SK-N-SH (cell line): ENCODE measurements around the gene COPS9. TPM values are rescaled to one million over a fixed set of nuclear protein-coding genes. Genes with fewer than 3 reads are reported as not detected.

Experiments used
- CTCF ChIA-PET: fragments of 300-600, 350-600 bp; formaldehyde crosslinking; extraction: SDS; loops from one replicate; lab custom pipeline; 2021; lab: Yijun Ruan, JAX
- POLR2A ChIA-PET: fragments of 350-600 bp; sonication (Branson Sonifier 250); formaldehyde crosslinking; extraction: SDS; loops from one replicate; lab custom pipeline; 2020; ENCODE audit warnings: antibody characterized with exemption, inconsistent platforms; lab: Yijun Ruan, JAX
- DNase-seq: peaks from one replicate; pipeline ENCODE4 v3.0.0; 2012
- H2AFZ ChIP-seq: fragments of 200-600 bp; sonication (generic); 2 replicates; pipeline ENCODE4 v1.8.1; 2016; ENCODE audit warnings: antibody characterized with exemption, mild to moderate bottlenecking, low read depth
- H3F3A ChIP-seq: fragments of 200-600 bp; sonication (generic); replicated peaks from 2 replicates; pipeline ENCODE3; 2016; ENCODE audit warnings: antibody characterized with exemption, mild to moderate bottlenecking; ENCODE audit not compliant: insufficient read depth
- H3K27ac ChIP-seq, 2 experiments: fragments of 200-500 bp in 1 of 2; fragments of 200-600 bp in 1 of 2; sonication (Bioruptor generic) in 1 of 2; sonication (generic), shearing (Covaris generic) in 1 of 2; 2 replicates each; pipeline versions ENCODE4 v1.5.1 to v1.6.1; 2014 to 2016; ENCODE audit warnings: low read depth in 2 of 2, inconsistent platforms in 1 of 2, low read length in 1 of 2, mild to moderate bottlenecking in 1 of 2, mixed read lengths in 1 of 2
- H3K27me3 ChIP-seq: fragments of 200-600 bp; sonication (generic), shearing (Covaris generic); 2 replicates; pipeline ENCODE4 v1.6.1; 2016; ENCODE audit warnings: mixed run types; ENCODE audit not compliant: insufficient read depth
- H3K36me3 ChIP-seq, 2 experiments: fragments of 200-500 bp in 1 of 2; fragments of 200-600 bp in 1 of 2; sonication (Bioruptor generic) in 1 of 2; sonication (generic) in 1 of 2; replicated peaks in 1 of 2; 2 replicates each; pipeline versions ENCODE3 to v1.5.1; 2014 to 2016; ENCODE audit warnings: low read length in 1 of 2, mild to moderate bottlenecking in 1 of 2; ENCODE audit not compliant: insufficient read depth in 2 of 2, control insufficient read depth in 1 of 2
- H3K4me1 ChIP-seq, 2 experiments: fragments of 200-500 bp in 1 of 2; fragments of 200-600 bp in 1 of 2; sonication (Bioruptor generic) in 1 of 2; sonication (generic), shearing (Covaris generic) in 1 of 2; 2 replicates each; pipeline versions ENCODE4 v1.5.1 to v1.6.1; 2014 to 2016; ENCODE audit warnings: low read depth in 1 of 2, low read length in 1 of 2, mixed run types in 1 of 2; ENCODE audit not compliant: insufficient read depth in 2 of 2, control insufficient read depth in 1 of 2
- H3K4me2 ChIP-seq: fragments of 200-600 bp; sonication (generic), shearing (Covaris generic); 2 replicates; pipeline ENCODE4 v1.6.1; 2017; ENCODE audit warnings: mixed run types
- H3K4me3 ChIP-seq, 2 experiments: fragments of 200-500 bp in 1 of 2; fragments of 200-600 bp in 1 of 2; sonication (Bioruptor generic) in 1 of 2; sonication (generic), shearing (Covaris generic) in 1 of 2; 2 replicates each; pipeline versions ENCODE4 v1.5.1 to v1.8.1; 2014 to 2016; ENCODE audit warnings: low read depth in 2 of 2, inconsistent platforms in 1 of 2, low read length in 1 of 2, mild to moderate bottlenecking in 1 of 2, mixed read lengths in 1 of 2, moderate library complexity in 1 of 2
- H3K79me2 ChIP-seq: fragments of 200-600 bp; sonication (generic); 2 replicates; pipeline ENCODE4 v1.8.1; 2017; ENCODE audit warnings: mild to moderate bottlenecking; ENCODE audit not compliant: insufficient read depth
- H3K9ac ChIP-seq: fragments of 200-600 bp; sonication (generic); 2 replicates; pipeline ENCODE4 v1.6.1; 2017; ENCODE audit warnings: mixed run types
- H3K9me2 ChIP-seq: fragments of 200-600 bp; sonication (generic); 2 replicates; pipeline ENCODE4 v1.6.1; 2017; ENCODE audit warnings: mixed run types
- H3K9me3 ChIP-seq: fragments of 200-600 bp; sonication (generic); 2 replicates; pipeline ENCODE4 v1.6.1; 2017; ENCODE audit warnings: mixed run types, mild to moderate bottlenecking, moderate library complexity
- H4K20me1 ChIP-seq: fragments of 200-600 bp; sonication (generic); 2 replicates; pipeline ENCODE4 v1.6.1; 2017; ENCODE audit warnings: mild to moderate bottlenecking, mixed run types; ENCODE audit not compliant: insufficient read depth
- ELF1 ChIP-seq: IDR thresholded peaks from 2 replicates; pipeline ENCODE4 v1.4.0; 2012
- EP300 ChIP-seq, 2 experiments: IDR thresholded peaks; 2 replicates each; pipeline versions ENCODE4 v1.4.0 to v1.6.1; 2012; ENCODE audit warnings: borderline replicate concordance in 1 of 2, low read depth in 1 of 2, low read length in 1 of 2
- EZH2phosphoT487 ChIP-seq: fragments of 200-600 bp; sonication (generic); IDR thresholded peaks from 2 replicates; pipeline ENCODE4 v1.6.1; 2017; ENCODE audit warnings: low read depth, mixed run types, mild to moderate bottlenecking, antibody characterized with exemption, moderate library complexity, borderline replicate concordance
- FOSL2 ChIP-seq: IDR thresholded peaks from 2 replicates; pipeline ENCODE4 v1.4.0; 2012; ENCODE audit warnings: low read depth, mild to moderate bottlenecking, moderate library complexity, borderline replicate concordance
- FOXJ3 ChIP-seq: sonication (generic); formaldehyde crosslinking; IDR thresholded peaks from 2 replicates; pipeline ENCODE4 v1.5.1; 2020; ENCODE audit warnings: mild to moderate bottlenecking, missing genetic modification reagents
- IRF3 ChIP-seq: fragments of 150-350 bp; IDR thresholded peaks from 2 replicates; pipeline ENCODE4 v1.6.1; 2016; ENCODE audit warnings: mild to moderate bottlenecking, low read depth, low read length
- JUND ChIP-seq: IDR thresholded peaks from 2 replicates; pipeline ENCODE4 v1.4.0; 2012
- MAX ChIP-seq: IDR thresholded peaks from 2 replicates; pipeline ENCODE4 v1.4.0; 2012; ENCODE audit warnings: low read depth
- NFIC ChIP-seq: IDR thresholded peaks from 2 replicates; pipeline ENCODE4 v1.4.0; 2012; ENCODE audit warnings: borderline replicate concordance
- NRF1 ChIP-seq: IDR thresholded peaks from 2 replicates; pipeline ENCODE4 v1.6.1; 2012; ENCODE audit warnings: low read depth, mild to moderate bottlenecking, low read length
- POLR2AphosphoS5 ChIP-seq: IDR thresholded peaks from 2 replicates; pipeline ENCODE4 v1.6.1; 2012; ENCODE audit warnings: low read depth, low read length
- RCOR1 ChIP-seq: fragments of 150-350 bp; IDR thresholded peaks from 2 replicates; pipeline ENCODE4 v1.6.1; 2017; ENCODE audit warnings: antibody characterized with exemption, low read length
- RXRA ChIP-seq: IDR thresholded peaks from 2 replicates; pipeline ENCODE4 v1.4.0; 2012; ENCODE audit warnings: low read depth, mild to moderate bottlenecking, borderline replicate concordance
- TAF1 ChIP-seq: IDR thresholded peaks from 2 replicates; pipeline ENCODE4 v1.6.1; 2012; ENCODE audit warnings: low read depth, mild to moderate bottlenecking, low read length, moderate library complexity, borderline replicate concordance
- TCF12 ChIP-seq: IDR thresholded peaks from 2 replicates; pipeline ENCODE4 v1.4.0; 2012
- TEAD4 ChIP-seq: IDR thresholded peaks from 2 replicates; pipeline ENCODE4 v1.4.0; 2012; ENCODE audit warnings: mild to moderate bottlenecking, borderline replicate concordance; ENCODE audit not compliant: insufficient read depth
- USF2 ChIP-seq: fragments of 150-350 bp; IDR thresholded peaks from 2 replicates; pipeline ENCODE4 v1.6.1; 2017; ENCODE audit warnings: antibody characterized with exemption, low read length, low read depth, borderline replicate concordance
- YY1 ChIP-seq: IDR thresholded peaks from 2 replicates; pipeline ENCODE4 v1.4.0; 2012; ENCODE audit warnings: low read depth, mild to moderate bottlenecking
- WGBS: methylation state at CpG from one replicate; pipeline ENCODE4 v1.1.6; 2017; ENCODE audit warnings: low lambda C conversion rate; 5-methylcytosine and 5-hydroxymethylcytosine counted together
- polyA plus RNA-seq, 3 experiments: library from polyadenylated mRNA; depleted of rRNA; stranded (reverse); fragments of >200 nt; gene quantifications; 2 replicates each; pipeline ENCODE4 v1.2.3, GENCODE V29; 2012

Gene COPS9
- polyA plus RNA-seq, 1 of the 3 experiments (the other 2 are of a cell fraction): 717 TPM

- no peak for TF ChIP-seq FOXJ3 (CRISPR knock-in tag)
- TF ChIP-seq NRF1: no peak
- no peak for TF ChIP-seq FOSL2
- no peak for TF ChIP-seq IRF3
- no peak for TF ChIP-seq NFIC
- no peak for TF ChIP-seq ELF1
- Histone ChIP-seq H3K4me3 (no peak overlapping the region), H3K27me3 (no peaks in the 10 kb centered on the region; the same call in 1 of the 2 replicates), H3K4me2 (no peak overlapping the region), H3K36me3 (no peaks in the 10 kb centered on the region), H3F3A (no peaks in the 10 kb centered on the region), H3K9ac (no peak overlapping the region), H4K20me1 (no peaks in the 10 kb centered on the region), H3K9me2 (no peaks in the 10 kb centered on the region), H3K79me2 (peaks cover 6% of the 10 kb centered on the region; the same call in 1 of the 2 replicates), H2AFZ (no peak overlapping the region), H3K4me1 (peaks cover 0 to 4% of the 10 kb centered on the region in 2 experiments; a peak in 1 of 4 replicates), H3K9me3 (no peaks in the 10 kb centered on the region), H3K27ac (no peak overlapping the region)
- no peak for DNase-seq
- POLR2A ChIA-PET: no interaction called here
- CTCF ChIA-PET: interaction anchor here (0.6 to 9.5 kb wide), 4 partner anchors 9 to 119 kb away, joined by 3 to 291 read pairs (median 10); no protein-coding TSS in a partner anchor
- WGBS: 38% methylated on average over 2 of the region's 11 CpGs
Observed at GRCh38 chr2:240140920-240141319, 4.8 kb upstream of the COPS9 start.

- Histone ChIP-seq H3K79me2 (peaks cover 11% of the 10 kb centered on the region), H3K36me3 (no peaks in the 10 kb centered on the region), H3K9me2 (no peaks in the 10 kb centered on the region), H3K4me3 (no peak within 1 kb of the TSS), H3K27ac (no peak within 1 kb of the TSS), H3K9ac (no peak within 1 kb of the TSS), H3F3A (no peaks in the 10 kb centered on the region), H4K20me1 (no peaks in the 10 kb centered on the region), H3K27me3 (no peaks in the 10 kb centered on the region; the same call in 1 of the 2 replicates), H3K9me3 (no peaks in the 10 kb centered on the region), H3K4me1 (peaks cover 0 to 5% of the 10 kb centered on the region in 2 experiments; a peak in 1 of 4 replicates), H3K4me2 (no peak within 1 kb of the TSS), H2AFZ (no peak within 1 kb of the TSS)
- 72% methylated on average over 5 of the region's 5 CpGs for WGBS
- DNase-seq: no peak
- POLR2A ChIA-PET: no interaction called here
- TF ChIP-seq POLR2AphosphoS5: no peak
- TF ChIP-seq MAX: no peak
- CTCF ChIA-PET: interaction anchor here (0.6 to 9.5 kb wide), 4 partner anchors 9 to 119 kb away, joined by 3 to 291 read pairs (median 10); no protein-coding TSS in a partner anchor
Observed at GRCh38 chr2:240140511-240140910, 4.4 kb upstream of the COPS9 start, which contains the start of gene OTOS. TSS of gene OTOS (minus strand) at chr2:240140658. CDS start at chr2:240140326, 332 bp downstream.

- H4K20me1 ChIP-seq: peaks cover 1% of the 10 kb centered on the region; the same call in 1 of the 2 replicates
- 58% methylated on average over 5 of the region's 14 CpGs for WGBS
- no peak for DNase-seq
Observed at GRCh38 chr2:240139666-240140393, 3.7 kb upstream of the COPS9 start.

More at GRCh38 chr2:240139666-240140393, 3.7 kb upstream of the COPS9 start:
- CTCF ChIA-PET: interaction anchor here (1.7 to 9.5 kb wide), 3 partner anchors 10 to 118 kb away, joined by 4 to 291 read pairs (median 15); no protein-coding TSS in a partner anchor
- Histone ChIP-seq H2AFZ (no peak overlapping the region), H3K79me2 (peaks cover 17% of the 10 kb centered on the region), H3K4me3 (no peak overlapping the region), H3K27ac (no peak overlapping the region), H3K4me2 (no peak overlapping the region), H3K9me3 (no peaks in the 10 kb centered on the region), H3K27me3 (no peaks in the 10 kb centered on the region; the same call in 1 of the 2 replicates), H3K36me3 (no peaks in the 10 kb centered on the region), H3K9me2 (no peaks in the 10 kb centered on the region), H3F3A (no peaks in the 10 kb centered on the region), H3K9ac (no peak overlapping the region), H3K4me1 (peaks cover 5 to 11% of the 10 kb centered on the region in 2 experiments; a peak in 2 of 4 replicates)
- TF ChIP-seq TAF1: no peak
- no peak for TF ChIP-seq EP300 (IDR thresholded peaks at IDR 0.05; ENCODE audit: borderline replicate concordance in 1 of 2, low read depth in 1 of 2, low read length in 1 of 2)
- TF ChIP-seq YY1: no peak
- TF ChIP-seq TEAD4: no peak
- TF ChIP-seq JUND: no peak
- TF ChIP-seq RXRA: no peak
- no peak for TF ChIP-seq USF2
- TF ChIP-seq NRF1: no peak
- TF ChIP-seq RCOR1: no peak
- no peak for TF ChIP-seq TCF12
- no peak for TF ChIP-seq NFIC
- TF ChIP-seq EZH2phosphoT487: no peak
- TF ChIP-seq, all 33 proteins: peak for 0
- POLR2A ChIA-PET: no interaction called here
